ENCODE measurements around the gene SERPINB11. TPM values are rescaled to one million over a fixed set of nuclear protein-coding genes. Genes with fewer than 3 reads are reported as not detected.

Gene SERPINB11
- total RNA-seq, 1 donor from 2014 or later, result 1.3 TPM

DNA sequence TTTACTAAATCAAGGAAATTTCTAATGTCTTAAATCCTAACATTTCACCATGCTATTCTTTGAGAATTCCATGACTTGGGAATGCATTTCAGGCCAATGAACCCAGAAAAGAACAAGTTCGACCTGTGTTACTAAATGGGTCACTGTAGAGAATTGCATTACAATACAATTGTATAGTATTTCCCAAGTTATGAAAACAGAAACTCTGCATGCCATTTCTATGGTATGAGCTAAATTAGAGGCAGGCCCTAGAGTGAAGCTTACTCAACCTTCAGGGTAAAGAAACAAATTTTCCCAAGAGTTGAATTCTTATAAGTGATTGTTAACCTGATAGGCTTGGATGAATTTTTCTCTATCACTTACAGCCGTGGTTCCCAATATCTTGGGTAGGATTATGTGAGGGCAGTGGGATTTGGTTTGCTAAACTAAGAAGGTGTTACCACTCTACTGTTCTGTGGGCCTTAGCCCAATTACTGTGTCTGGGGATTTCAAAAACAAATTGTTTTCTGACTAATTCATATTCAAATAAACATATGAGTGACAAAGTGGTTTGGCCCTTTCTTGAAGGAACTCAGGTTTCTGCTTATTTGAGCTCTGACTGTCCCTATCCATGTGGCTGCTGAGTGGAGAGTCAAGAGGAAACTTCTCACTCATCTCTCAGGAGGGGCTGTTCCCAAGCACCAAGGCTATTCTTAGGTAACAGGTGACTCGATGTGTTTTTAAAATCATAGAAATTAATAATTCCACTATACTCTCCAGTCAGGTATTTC lies 61.3 kb downstream of the SERPINB11 start:
- Mint-ChIP-seq H3K4me1 (ENCODE audit: unreplicated experiment) (no peaks in the 10 kb centered on the region), H3K9me3 (no peaks in the 10 kb centered on the region), H3K27ac (no peak overlapping the region), H3K27me3 (no peaks in the 10 kb centered on the region), H3K4me3 (no peak overlapping the region), H3K36me3 (no peaks in the 10 kb centered on the region)
- no peak for DNase-seq (ENCODE audit: extremely low spot score, unreplicated experiment)
- TF ChIP-seq CTCF (conservative IDR thresholded peaks at IDR 0.05), result no peak

DNA sequence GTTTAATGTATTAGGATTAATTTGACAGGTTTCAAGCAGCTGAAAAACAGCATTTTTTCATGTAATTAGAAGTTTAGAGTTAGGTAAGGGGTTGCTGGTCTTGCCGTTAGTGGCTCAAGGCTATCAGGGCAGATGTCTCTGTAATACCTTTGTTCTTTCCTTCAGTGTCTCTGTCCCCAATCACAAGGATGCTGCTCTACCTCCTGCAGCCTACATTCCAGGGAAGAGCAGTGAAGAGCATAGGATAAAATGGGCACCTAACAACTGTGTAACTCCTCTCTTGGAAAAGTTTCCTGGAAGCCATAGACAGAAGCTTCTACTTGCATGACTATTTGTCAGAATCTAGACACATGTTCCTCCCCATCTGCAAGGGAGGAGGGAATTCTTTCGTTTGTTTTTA lies 63.1 kb downstream of the SERPINB11 start:
- DNase-seq (ENCODE audit: extremely low spot score, unreplicated experiment), result no peak
- Mint-ChIP-seq H3K4me3 (no peak overlapping the region), H3K27me3 (no peaks in the 10 kb centered on the region), H3K4me1 (ENCODE audit: unreplicated experiment) (no peaks in the 10 kb centered on the region), H3K36me3 (no peaks in the 10 kb centered on the region), H3K9me3 (no peaks in the 10 kb centered on the region), H3K27ac (no peak overlapping the region)
- no peak for TF ChIP-seq CTCF (conservative IDR thresholded peaks at IDR 0.05)

Other genes starting within 250 kb of the SERPINB11 start
- 1.4 and 7.5 TPM in 2 replicates for gene SERPINB5, start 226.0 kb upstream of the SERPINB11 start, total RNA-seq (ENCODE audit: low replicate concordance)
- gene SERPINB12, start 160.6 kb upstream of the SERPINB11 start, total RNA-seq (ENCODE audit: low replicate concordance), result 15.5 and 22.3 TPM in 2 replicates
- 3.7 and 5.9 TPM in 2 replicates for gene SERPINB13, start 115.6 kb upstream of the SERPINB11 start, total RNA-seq (ENCODE audit: low replicate concordance)
- gene SERPINB4, start 58.7 kb upstream of the SERPINB11 start, total RNA-seq (ENCODE audit: low replicate concordance), result 0.17 TPM in 1 of 2 replicates, not detected in the other
- 0.86 and 0.94 TPM in 2 replicates for gene SERPINB3, start 41.1 kb upstream of the SERPINB11 start, total RNA-seq (ENCODE audit: low replicate concordance)
- gene SERPINB7, start 72.5 kb downstream of the SERPINB11 start, total RNA-seq (ENCODE audit: low replicate concordance), result 15.2 and 78.2 TPM in 2 replicates
- gene SERPINB2, start 184.7 kb downstream of the SERPINB11 start, total RNA-seq (ENCODE audit: low replicate concordance), result 45.2 and 121 TPM in 2 replicates
- gene SERPINB10, start 205.0 kb downstream of the SERPINB11 start, total RNA-seq (ENCODE audit: low replicate concordance), result not detected in 2 replicates
- gene HMSD, start 246.3 kb downstream of the SERPINB11 start, total RNA-seq (ENCODE audit: low replicate concordance), result 1.6 and 4.5 TPM in 2 replicates

Data from type B pancreatic cell (in vitro differentiated cells).